Liver (tissue), 9 donors: ENCODE data around the gene DCBLD2. TPM values are rescaled to one million over a fixed set of nuclear protein-coding genes. Genes with fewer than 3 reads are reported as not detected.

ENCODE experiments used
- DNase-seq: peaks from one replicate; pipeline ENCODE4 v3.0.0-alpha.2; 2017; ENCODE audit warnings: low spot score
- H3K27ac ChIP-seq, 2 donors: one replicate each; pipeline ENCODE4 v1.7.0; 2013; ENCODE audit warnings: inconsistent platforms in 2 of 2, low read length in 2 of 2, control low read depth in 1 of 2, low read depth in 1 of 2, mild to moderate bottlenecking in 1 of 2
- H3K27me3 ChIP-seq, 4 donors: one replicate each; pipeline versions ENCODE4 v1.6.1 to v1.7.0; 2013; ENCODE audit warnings: low read length in 3 of 4, inconsistent platforms in 1 of 4, mild to moderate bottlenecking in 1 of 4, moderate library complexity in 1 of 4; ENCODE audit not compliant: control insufficient read depth in 4 of 4, insufficient read depth in 4 of 4
- H3K36me3 ChIP-seq, 4 donors: one replicate each; pipeline versions ENCODE4 v1.6.1 to v1.7.0; 2013; ENCODE audit warnings: low read length in 3 of 4, mild to moderate bottlenecking in 3 of 4, low read depth in 1 of 4, moderate library complexity in 1 of 4; ENCODE audit not compliant: control insufficient read depth in 4 of 4, insufficient read depth in 3 of 4
- H3K4me1 ChIP-seq, 4 donors: one replicate each; pipeline versions ENCODE4 v1.6.1 to v1.7.0; 2013; ENCODE audit warnings: low read length in 3 of 4, mild to moderate bottlenecking in 3 of 4, moderate library complexity in 1 of 4; ENCODE audit not compliant: control insufficient read depth in 4 of 4, insufficient read depth in 4 of 4
- H3K4me3 ChIP-seq, 3 donors: one replicate each; pipeline versions ENCODE4 v1.6.1 to v1.7.0; 2013; ENCODE audit warnings: low read length in 3 of 3, control low read depth in 1 of 3, low read depth in 1 of 3, mild to moderate bottlenecking in 1 of 3
- H3K9ac ChIP-seq, 2 donors: one replicate each; pipeline ENCODE4 v1.7.0; 2013; ENCODE audit warnings: low read length in 2 of 2, mild to moderate bottlenecking in 2 of 2, moderate library complexity in 2 of 2, control low read depth in 1 of 2, low read depth in 1 of 2
- H3K9me3 ChIP-seq, 4 donors: one replicate each; pipeline versions ENCODE4 v1.6.1 to v1.7.0; 2013; ENCODE audit warnings: low read length in 3 of 4; ENCODE audit not compliant: control insufficient read depth in 4 of 4
- ATF3 ChIP-seq: IDR thresholded peaks from 2 replicates; pipeline ENCODE4 v1.6.1; 2016; ENCODE audit warnings: antibody characterized with exemption
- CTCF ChIP-seq: fragments of 150-350 bp; IDR thresholded peaks from 2 replicates; pipeline ENCODE4 v1.5.1; 2017; ENCODE audit warnings: improper control_type of control experiment, low read depth, low read length; ENCODE audit not compliant: missing input control
- EGR1 ChIP-seq, 2 donors: IDR thresholded peaks; 2 replicates each; pipeline ENCODE4 v1.6.1; 2016 to 2018; ENCODE audit warnings: antibody characterized with exemption in 2 of 2, low read depth in 2 of 2
- FOXA1 ChIP-seq: IDR thresholded peaks from 2 replicates; pipeline ENCODE4 v1.6.1; 2016; ENCODE audit warnings: antibody characterized with exemption
- GABPA ChIP-seq, 2 donors: IDR thresholded peaks in 1 of 2; conservative IDR thresholded peaks in 1 of 2; 2 replicates each; pipeline ENCODE4 v1.6.1; 2016; ENCODE audit warnings: antibody characterized with exemption in 2 of 2, mild to moderate bottlenecking in 1 of 2, moderate library complexity in 1 of 2
- HNF4A ChIP-seq, 2 donors: conservative IDR thresholded peaks; 2 replicates each; pipeline ENCODE4 v1.6.1; 2016; ENCODE audit warnings: antibody characterized with exemption in 2 of 2, mild to moderate bottlenecking in 2 of 2
- HNF4G ChIP-seq: IDR thresholded peaks from 2 replicates; pipeline ENCODE4 v1.6.1; 2016; ENCODE audit warnings: antibody characterized with exemption
- JUND ChIP-seq, 2 donors: IDR thresholded peaks; 2 replicates each; pipeline ENCODE4 v1.6.1; 2016; ENCODE audit warnings: antibody characterized with exemption in 2 of 2
- MAX ChIP-seq: IDR thresholded peaks from 2 replicates; pipeline ENCODE4 v1.6.1; 2016; ENCODE audit warnings: antibody characterized with exemption
- NR2F2 ChIP-seq: IDR thresholded peaks from 2 replicates; pipeline ENCODE4 v1.6.1; 2016; ENCODE audit warnings: antibody characterized with exemption
- RAD21 ChIP-seq, 2 donors: IDR thresholded peaks; 2 replicates each; pipeline ENCODE4 v1.6.1; 2016; ENCODE audit warnings: antibody characterized with exemption in 2 of 2, mild to moderate bottlenecking in 2 of 2
- REST ChIP-seq: IDR thresholded peaks from 2 replicates; pipeline ENCODE4 v1.6.1; 2016; ENCODE audit warnings: antibody characterized with exemption, mild to moderate bottlenecking
- SP1 ChIP-seq: IDR thresholded peaks from 2 replicates; pipeline ENCODE4 v1.6.1; 2018; ENCODE audit warnings: antibody characterized with exemption, mild to moderate bottlenecking
- TAF1 ChIP-seq: conservative IDR thresholded peaks from 2 replicates; pipeline ENCODE4 v1.6.1; 2016; ENCODE audit warnings: antibody characterized with exemption, mild to moderate bottlenecking
- YY1 ChIP-seq: IDR thresholded peaks from 2 replicates; pipeline ENCODE4 v1.6.1; 2016; ENCODE audit warnings: antibody characterized with exemption, mild to moderate bottlenecking
- ZBTB33 ChIP-seq: IDR thresholded peaks from 2 replicates; pipeline ENCODE4 v1.6.1; 2016; ENCODE audit warnings: antibody characterized with exemption
- WGBS: extraction: QIAGEN DNeasy Blood & Tissue Kit; methylation state at CpG from one replicate; pipeline ENCODE4 v1.1.7; 2013; 5-methylcytosine and 5-hydroxymethylcytosine counted together
- polyA plus RNA-seq, 2 donors: library from polyadenylated mRNA; stranded (reverse) in 1 of 2; unstranded in 1 of 2; fragments of 200-250 nt in 1 of 2; fragments of >200 nt in 1 of 2; fragmentation: Nextera tagmentation in 1 of 2; extraction: Ambion mirVana in 1 of 2; gene quantifications; one replicate each; pipeline versions ENCODE4 v1.2.1 to v1.2.3, GENCODE V29; 2013 to 2015
- total RNA-seq, 2 donors: library from RNA; depleted of rRNA; stranded (reverse); fragments of >200 nt; gene quantifications; one replicate each; pipeline ENCODE4 v1.2.3, GENCODE V29; 2014
- donor health status: healthy.
- donor health status: healthy.
- donor health status: healthy.
- donor health status: healthy.
- donor health status: healthy.

The DCBLD2 gene
- total and polyA plus RNA-seq, 4 donors = 4.7 to 14.7 (median 9.1) TPM

- TF ChIP-seq NR2F2 = no peak
Measured at GRCh38 chr3:98796334-98796733, 105.2 kb downstream of the DCBLD2 start (continued).

- 78% methylated on average over 3 of the region's 3 CpGs for WGBS
Measured at GRCh38 chr3:98793971-98794370, 107.5 kb downstream of the DCBLD2 start.

More at GRCh38 chr3:98793971-98794370, 107.5 kb downstream of the DCBLD2 start:
- TF ChIP-seq REST (no peak), YY1 (no peak), CTCF (no peak), TAF1 (no peak), MAX (no peak), HNF4A (conservative IDR thresholded peaks at IDR 0.05) (no peak), FOXA1 (no peak), GABPA (IDR thresholded peaks at IDR 0.05 in 1 of 2, conservative IDR thresholded peaks at IDR 0.05 in 1 of 2) (no peak), EGR1 (IDR thresholded peaks at IDR 0.05; ENCODE audit: low read depth in 2 of 2) (no peak), JUND (IDR thresholded peaks at IDR 0.05) (no peak), HNF4G (no peak), ZBTB33 (no peak), SP1 (no peak), ATF3 (no peak), RAD21 (IDR thresholded peaks at IDR 0.05) (no peak)
- no peaks in the 10 kb centered on the region for H3K9me3 ChIP-seq
- DNase-seq = no peak
- H3K27me3 ChIP-seq = no peaks in the 10 kb centered on the region
- H3K4me1 ChIP-seq = peaks cover 0 to 6% (median 2%) of the 10 kb centered on the region in 4 donors
- H3K36me3 ChIP-seq = peaks cover 0 to 17% (median 9%) of the 10 kb centered on the region in 4 donors
- H3K27ac ChIP-seq = no peak overlapping the region
- H3K9ac ChIP-seq = no peak overlapping the region
- no peak overlapping the region for H3K4me3 ChIP-seq
